Smooth muscle cell (in vitro differentiated cells): ENCODE measurements around the gene DUSP11. TPM values are rescaled to one million over a fixed set of nuclear protein-coding genes. Genes with fewer than 3 reads are reported as not detected.
A peak's percentile ranks its signal among the peaks of the same experiment; 100 is the strongest.

Source experiments
- DNase-seq: peaks from one replicate; lab custom pipeline; 2025; ENCODE audit not compliant: unreplicated experiment; lab: John Stamatoyannopoulos, UW
- H2AFZ ChIP-seq: fragments of 200-600 bp; sonication (generic); 2 replicates; pipeline ENCODE4 v1.6.0; 2016; ENCODE audit warnings: antibody characterized with exemption, low read depth, mild to moderate bottlenecking
- H3F3A ChIP-seq: fragments of 200-600 bp; sonication (generic); 2 replicates; pipeline ENCODE4 v1.6.0; 2017; ENCODE audit warnings: antibody characterized with exemption, low read depth
- H3K27ac ChIP-seq: fragments of 200-600 bp; sonication (generic); 2 replicates; pipeline ENCODE4 v1.5.1; 2016; ENCODE audit warnings: low read depth, mild to moderate bottlenecking
- H3K27me3 ChIP-seq: fragments of 200-600 bp; sonication (generic); 2 replicates; pipeline ENCODE4 v1.6.1; 2016; ENCODE audit warnings: low read depth, mild to moderate bottlenecking
- H3K36me3 ChIP-seq: fragments of 200-600 bp; sonication (generic); 2 replicates; pipeline ENCODE4 v1.5.1; 2016; ENCODE audit warnings: low read depth
- H3K4me1 ChIP-seq: fragments of 200-600 bp; sonication (generic); 2 replicates; pipeline ENCODE4 v1.5.1; 2016; ENCODE audit warnings: low read depth
- H3K4me2 ChIP-seq: fragments of 200-600 bp; sonication (generic); 2 replicates; pipeline ENCODE4 v1.6.0; 2016; ENCODE audit warnings: mild to moderate bottlenecking
- H3K4me3 ChIP-seq: fragments of 200-600 bp; sonication (generic); 2 replicates; pipeline ENCODE4 v1.5.1; 2016; ENCODE audit warnings: mild to moderate bottlenecking
- H3K79me2 ChIP-seq: fragments of 200-600 bp; sonication (generic); 2 replicates; pipeline ENCODE4 v1.6.0; 2016; ENCODE audit warnings: low read depth, mild to moderate bottlenecking
- H3K9ac ChIP-seq: fragments of 200-600 bp; sonication (generic); 2 replicates; pipeline ENCODE4 v1.6.0; 2016; ENCODE audit warnings: low read depth
- H3K9me3 ChIP-seq: fragments of 200-600 bp; sonication (generic); replicated peaks from 2 replicates; pipeline ENCODE4 v1.5.1; 2016; ENCODE audit warnings: low read depth
- H4K20me1 ChIP-seq: fragments of 200-600 bp; sonication (generic); 2 replicates; pipeline ENCODE4 v1.6.0; 2016; ENCODE audit warnings: low read depth
- WGBS: methylation state at CpG from one replicate; pipeline ENCODE4 v1.1.7; 2016; ENCODE audit warnings: low lambda C conversion rate; 5-methylcytosine and 5-hydroxymethylcytosine counted together
- polyA plus RNA-seq: library from polyadenylated mRNA; unstranded; fragments of >200 nt; fragmentation: Nextera tagmentation; extraction: Ambion mirVana; gene quantifications from 2 replicates; pipeline ENCODE4 v1.2.1, GENCODE V29; 2016
- total RNA-seq: library from RNA; depleted of rRNA; stranded (reverse); fragments of >200 nt; gene quantifications from 2 replicates; pipeline ENCODE4 v1.2.3, GENCODE V29; 2014
- TF ChIP-seq, protein P1 (sequence below): fragments of 200-600 bp; sonication (generic); IDR thresholded peaks from 2 replicates; pipeline ENCODE4 v1.5.1; 2017; ENCODE audit warnings: borderline replicate concordance, mild to moderate bottlenecking, antibody characterized with exemption; ENCODE audit not compliant: insufficient read depth, poor library complexity, severe bottlenecking

Gene DUSP11
- 70.3 and 75.2 TPM in 2 replicates for total RNA-seq
- polyA plus RNA-seq = 43.7 and 56.6 TPM in 2 replicates

DNA sequence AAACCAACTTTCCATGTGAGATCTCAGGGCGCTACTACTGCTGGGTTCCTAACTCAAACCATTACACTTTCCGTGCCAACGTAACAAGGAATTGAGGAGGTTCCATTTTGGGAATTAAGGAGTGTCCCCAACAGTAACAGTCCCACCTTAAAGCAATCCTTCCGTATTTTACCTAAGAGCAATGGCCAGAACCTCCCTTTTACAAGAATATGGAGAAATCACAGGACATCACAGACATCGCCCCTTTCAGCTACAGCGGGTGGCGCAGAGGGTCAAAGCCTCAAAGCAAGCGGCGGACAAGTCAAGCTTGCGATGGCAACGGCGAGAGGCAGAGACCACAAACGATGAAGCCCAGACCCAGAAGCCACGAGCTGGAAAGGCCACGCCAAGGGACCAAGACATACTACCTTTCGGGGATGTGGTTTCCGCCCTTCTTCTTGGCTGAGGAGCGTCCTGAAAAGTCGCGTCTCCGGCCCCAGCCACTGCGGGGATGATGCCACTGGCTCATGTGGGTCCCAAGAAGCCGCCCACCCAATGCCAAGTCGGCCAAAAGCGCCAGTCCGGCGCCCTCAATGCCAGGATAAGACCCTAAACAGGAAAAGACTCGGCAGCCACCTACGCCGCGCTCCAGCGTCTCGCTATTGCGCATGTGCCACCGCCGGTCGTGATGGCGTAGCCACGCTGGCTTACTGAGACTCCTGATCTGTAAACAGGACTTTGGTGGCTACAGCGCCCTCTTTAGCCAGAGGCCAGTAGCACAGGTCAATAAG is at the start of gene DUSP11:
DUSP11 (minus strand) TSS at position 637 of the 770 bp plus-strand sequence; CDS start at position 508, 129 bp downstream.
- peak within 1 kb of the TSS; percentile 92 for H3K4me2 ChIP-seq
- peaks cover 3% of the 10 kb centered on the region for H3F3A ChIP-seq
- peaks cover 21% of the 10 kb centered on the region for H3K4me1 ChIP-seq
- peak; percentile 81 for DNase-seq
- WGBS = 1% methylated on average over 40 of the region's 40 CpGs
- no peaks in the 10 kb centered on the region for H3K27me3 ChIP-seq
- peaks cover 21% of the 10 kb centered on the region for H4K20me1 ChIP-seq
- peak within 1 kb of the TSS; percentile 91 for H2AFZ ChIP-seq
- H3K4me3 ChIP-seq = peak within 1 kb of the TSS; percentile 74
- H3K9ac ChIP-seq = peak within 1 kb of the TSS; percentile 95
- TF ChIP-seq, protein P1, sequence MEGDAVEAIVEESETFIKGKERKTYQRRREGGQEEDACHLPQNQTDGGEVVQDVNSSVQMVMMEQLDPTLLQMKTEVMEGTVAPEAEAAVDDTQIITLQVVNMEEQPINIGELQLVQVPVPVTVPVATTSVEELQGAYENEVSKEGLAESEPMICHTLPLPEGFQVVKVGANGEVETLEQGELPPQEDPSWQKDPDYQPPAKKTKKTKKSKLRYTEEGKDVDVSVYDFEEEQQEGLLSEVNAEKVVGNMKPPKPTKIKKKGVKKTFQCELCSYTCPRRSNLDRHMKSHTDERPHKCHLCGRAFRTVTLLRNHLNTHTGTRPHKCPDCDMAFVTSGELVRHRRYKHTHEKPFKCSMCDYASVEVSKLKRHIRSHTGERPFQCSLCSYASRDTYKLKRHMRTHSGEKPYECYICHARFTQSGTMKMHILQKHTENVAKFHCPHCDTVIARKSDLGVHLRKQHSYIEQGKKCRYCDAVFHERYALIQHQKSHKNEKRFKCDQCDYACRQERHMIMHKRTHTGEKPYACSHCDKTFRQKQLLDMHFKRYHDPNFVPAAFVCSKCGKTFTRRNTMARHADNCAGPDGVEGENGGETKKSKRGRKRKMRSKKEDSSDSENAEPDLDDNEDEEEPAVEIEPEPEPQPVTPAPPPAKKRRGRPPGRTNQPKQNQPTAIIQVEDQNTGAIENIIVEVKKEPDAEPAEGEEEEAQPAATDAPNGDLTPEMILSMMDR = peak; percentile 79
- H3K27ac ChIP-seq = peak within 1 kb of the TSS; percentile 81
- peaks cover 41% of the 10 kb centered on the region for H3K79me2 ChIP-seq
- H3K36me3 ChIP-seq = peaks cover under 1% of the 10 kb centered on the region
- no peaks in the 10 kb centered on the region for H3K9me3 ChIP-seq

DNA sequence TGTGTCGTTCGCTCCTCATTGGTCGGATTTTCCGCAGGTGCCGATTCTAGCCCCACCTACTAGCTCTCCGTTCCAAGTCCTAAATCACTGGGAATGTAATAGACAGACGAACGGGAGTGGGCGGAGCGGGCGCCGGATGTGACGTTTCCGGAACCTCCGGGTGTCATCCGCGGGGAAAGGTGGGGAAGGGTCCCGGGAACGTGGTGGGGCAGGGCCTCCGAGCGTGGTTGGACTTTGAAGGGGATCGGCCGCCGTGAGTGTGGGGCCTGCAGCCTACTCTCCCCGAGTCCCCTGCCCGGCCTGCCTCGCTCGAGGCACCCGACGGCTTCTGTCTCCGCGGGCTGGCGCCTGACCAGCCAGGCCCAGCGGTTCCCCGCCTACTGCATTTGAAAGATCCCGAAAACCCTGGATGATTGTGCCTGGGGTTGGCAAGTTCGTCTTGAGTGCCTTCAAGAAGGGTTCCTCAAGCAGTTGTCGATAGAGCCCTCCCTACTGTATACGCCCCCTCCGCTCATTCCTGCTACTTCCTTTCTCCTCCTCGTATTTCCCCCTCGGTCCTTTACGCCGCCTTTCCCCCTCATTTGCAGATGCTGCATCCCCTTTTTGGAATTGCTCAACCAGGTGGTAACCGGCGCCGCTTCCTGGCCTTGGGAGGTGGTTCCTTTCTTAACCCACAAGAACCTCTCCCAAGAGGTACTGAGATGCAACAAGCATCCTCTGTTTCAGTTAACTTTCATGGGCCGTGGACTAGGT is 49.1 kb upstream of the DUSP11 start, which contains the start of gene STAMBP:
STAMBP (plus strand) TSS at position 144 of the 753 bp plus-strand sequence. CDS start 1,896 bp downstream, outside the sequence.
- WGBS = under 1% methylated on average over 34 of the region's 48 CpGs
- peaks cover 12% of the 10 kb centered on the region for H3K4me1 ChIP-seq
- H2AFZ ChIP-seq = peak within 1 kb of the TSS; percentile 86
- H3K79me2 ChIP-seq = peaks cover 9% of the 10 kb centered on the region
- H3K27ac ChIP-seq = peak within 1 kb of the TSS; percentile 97
- DNase-seq = peak; percentile 67
- no peaks in the 10 kb centered on the region for H3K9me3 ChIP-seq
- H3K4me3 ChIP-seq = peak within 1 kb of the TSS; percentile 75
- H3K9ac ChIP-seq = peak within 1 kb of the TSS; percentile 97
- TF ChIP-seq, protein P1 = no peak
- H3F3A ChIP-seq = peaks cover 8% of the 10 kb centered on the region
- H4K20me1 ChIP-seq = no peaks in the 10 kb centered on the region
- H3K36me3 ChIP-seq = peaks cover 6% of the 10 kb centered on the region
- peak within 1 kb of the TSS; percentile 94 for H3K4me2 ChIP-seq
- no peaks in the 10 kb centered on the region for H3K27me3 ChIP-seq

- Histone ChIP-seq H3K9ac (no peak overlapping the region), H3K36me3 (peaks cover 6% of the 10 kb centered on the region), H2AFZ (peak overlapping the region; percentile 86), H3K4me2 (peak overlapping the region; percentile 83), H3F3A (peaks cover 8% of the 10 kb centered on the region), H3K27ac (no peak overlapping the region), H3K27me3 (no peaks in the 10 kb centered on the region), H3K79me2 (peaks cover 9% of the 10 kb centered on the region), H3K9me3 (no peaks in the 10 kb centered on the region), H3K4me3 (peak overlapping the region; percentile 75), H3K4me1 (peaks cover 12% of the 10 kb centered on the region), H4K20me1 (no peaks in the 10 kb centered on the region)
- DNase-seq = no peak
- TF ChIP-seq, protein P1 = no peak
- 67% methylated on average over 4 of the region's 4 CpGs for WGBS
These were observed 48.5 kb upstream of the DUSP11 start for GRCh38 chr2:73828389-73828817.
